ENCODE results near the gene PITPNM3. TPM values are rescaled to one million over a fixed set of nuclear protein-coding genes. Genes with fewer than 3 reads are reported as not detected.
"Not testable (repeated sequence)": the region's sequence is repeated elsewhere in the genome, so short reads cannot be mapped to it uniquely, and the experiment has no call there.

Gene PITPNM3
- total RNA-seq, 1 experiment from 2014 or later, result 0.05 TPM

DNA sequence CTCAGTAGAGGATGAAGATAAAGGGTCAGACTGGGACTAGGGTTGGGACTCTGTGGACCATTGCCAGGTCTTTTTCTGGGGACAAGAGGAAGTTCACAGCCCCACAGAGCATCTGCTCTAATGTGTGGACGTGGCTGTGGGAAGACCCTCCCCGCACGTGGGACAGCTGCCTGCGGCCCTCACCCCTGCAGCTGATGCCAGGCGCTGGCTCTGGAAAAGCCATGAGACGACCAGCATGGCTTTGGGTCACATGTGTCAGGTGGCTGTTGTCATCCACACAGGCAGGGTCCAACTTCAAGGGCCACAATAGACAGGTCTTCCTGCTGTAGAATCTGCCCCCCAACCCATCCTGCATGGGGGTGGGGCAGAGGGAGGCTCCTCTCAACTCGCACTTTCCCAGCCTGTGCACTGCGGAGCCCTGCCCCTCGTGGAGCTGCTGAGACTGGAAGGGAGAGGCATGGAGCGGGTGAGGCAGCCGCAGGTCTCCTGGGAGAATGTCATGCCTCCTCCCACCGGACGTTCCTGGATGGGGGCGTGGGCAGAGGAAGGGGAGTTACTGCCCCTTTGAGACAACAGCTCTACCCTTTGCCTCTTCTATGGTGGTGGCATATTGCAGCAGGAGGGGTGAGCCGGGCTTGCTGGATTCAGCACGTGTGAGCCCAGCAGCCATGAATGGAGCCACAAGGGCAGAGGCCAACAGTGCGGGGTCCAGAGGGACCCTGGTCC lies 58.7 kb downstream of the PITPNM3 start:
- DNase-seq (ENCODE audit: low read depth, low spot score), result no peak
- in situ Hi-C loops (cut with HindIII; ENCODE audit: low pct_unique_long_range_greater_than_20kb, low sequenced_read_pairs), result no loop called here

DNA sequence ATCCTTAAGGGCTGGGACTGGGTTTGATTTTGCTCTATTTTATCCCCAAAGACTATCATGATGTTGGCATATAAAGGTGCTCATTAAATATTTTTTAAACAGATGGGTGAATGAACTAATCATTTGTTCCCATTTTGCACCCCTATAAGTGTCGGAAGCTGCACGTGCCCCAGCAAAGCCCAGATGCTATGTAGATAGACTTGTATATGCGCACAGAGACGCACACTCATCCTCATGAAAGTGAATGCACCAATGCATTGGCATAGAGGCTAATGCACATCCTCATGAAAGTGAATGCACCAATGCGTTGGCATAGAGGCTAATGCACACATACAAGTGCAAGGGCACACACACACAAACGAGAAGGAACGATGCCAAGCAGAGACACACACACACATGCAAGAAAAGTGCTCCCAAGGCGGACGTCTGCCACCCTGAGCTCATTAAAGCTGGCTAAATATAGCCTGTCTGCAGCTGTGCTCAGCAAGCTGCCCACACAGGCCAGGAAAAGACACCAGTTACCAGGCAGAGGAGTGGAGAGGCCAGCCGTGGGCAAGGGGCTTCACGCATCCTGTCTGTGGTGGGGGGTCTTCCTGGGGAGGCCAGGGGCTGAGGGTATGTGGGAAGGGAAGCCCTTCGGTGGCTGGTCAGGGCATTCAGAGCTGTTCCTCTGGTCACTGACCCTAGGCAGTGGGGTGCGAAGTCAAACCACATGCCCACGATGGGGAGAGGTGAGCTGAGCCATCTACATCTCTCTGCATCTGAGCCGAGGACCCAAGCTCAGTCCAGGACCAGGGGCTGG lies 59.5 kb downstream of the PITPNM3 start:
- DNase-seq (ENCODE audit: low read depth, low spot score), result no peak
- in situ Hi-C loops (cut with HindIII; ENCODE audit: low pct_unique_long_range_greater_than_20kb, low sequenced_read_pairs), result no loop called here

DNA sequence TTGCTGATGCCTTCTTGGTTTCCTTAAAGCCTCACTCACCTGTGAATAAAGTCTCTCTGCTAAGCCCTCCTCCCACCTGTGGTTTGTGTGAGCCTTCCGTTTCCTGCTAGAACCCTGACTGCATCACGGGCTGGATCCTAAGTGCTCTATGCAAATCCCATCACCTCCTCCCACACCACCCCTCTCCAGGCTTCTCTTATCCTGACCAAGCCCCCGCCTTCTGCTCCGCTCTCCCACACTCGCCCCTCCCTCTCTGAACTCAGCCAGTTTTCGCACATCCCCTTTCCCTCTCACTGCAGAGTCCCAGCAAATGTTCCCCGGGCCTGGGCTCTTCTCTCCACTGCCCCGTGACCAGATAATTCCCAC lies 60.3 kb downstream of the PITPNM3 start:
- no peak for DNase-seq (ENCODE audit: low read depth, low spot score)
- in situ Hi-C loops (cut with HindIII; ENCODE audit: low pct_unique_long_range_greater_than_20kb, low sequenced_read_pairs), result no loop called here

DNA sequence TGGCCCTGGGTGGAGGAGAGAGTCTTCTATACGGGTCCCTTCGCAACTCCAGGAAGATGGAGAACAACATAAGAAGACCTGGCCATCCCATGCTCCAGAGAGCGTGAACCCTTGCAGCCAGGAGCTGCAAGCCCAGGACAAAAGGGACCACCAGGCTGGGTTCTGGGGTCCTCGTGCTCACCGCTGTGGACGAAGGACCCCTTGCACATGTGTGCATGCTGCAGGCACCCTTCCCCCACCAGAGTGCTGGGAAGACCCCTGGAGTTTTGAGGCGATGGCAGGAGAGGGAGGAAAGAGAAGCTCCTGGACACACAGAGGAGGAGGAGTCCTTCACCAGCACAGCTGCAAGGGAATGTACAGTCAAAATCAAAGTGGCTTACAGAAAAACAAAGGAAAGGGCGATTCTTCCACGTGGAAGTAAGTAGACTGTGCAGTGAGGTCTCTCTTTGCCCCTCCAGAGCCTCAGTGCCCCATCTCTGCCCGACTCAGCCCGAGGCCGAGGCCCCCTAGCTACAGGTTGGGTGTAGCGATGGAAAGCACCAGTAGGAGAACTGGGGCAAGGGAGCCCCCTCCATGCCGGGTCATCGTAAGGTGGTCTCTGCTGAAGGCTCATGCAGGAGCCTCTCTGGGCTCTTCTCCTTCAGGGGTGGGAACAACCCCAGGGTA lies 60.8 kb downstream of the PITPNM3 start:
- no peak for DNase-seq (ENCODE audit: low read depth, low spot score)
- in situ Hi-C loops (cut with HindIII; ENCODE audit: low pct_unique_long_range_greater_than_20kb, low sequenced_read_pairs), result no loop called here

DNA sequence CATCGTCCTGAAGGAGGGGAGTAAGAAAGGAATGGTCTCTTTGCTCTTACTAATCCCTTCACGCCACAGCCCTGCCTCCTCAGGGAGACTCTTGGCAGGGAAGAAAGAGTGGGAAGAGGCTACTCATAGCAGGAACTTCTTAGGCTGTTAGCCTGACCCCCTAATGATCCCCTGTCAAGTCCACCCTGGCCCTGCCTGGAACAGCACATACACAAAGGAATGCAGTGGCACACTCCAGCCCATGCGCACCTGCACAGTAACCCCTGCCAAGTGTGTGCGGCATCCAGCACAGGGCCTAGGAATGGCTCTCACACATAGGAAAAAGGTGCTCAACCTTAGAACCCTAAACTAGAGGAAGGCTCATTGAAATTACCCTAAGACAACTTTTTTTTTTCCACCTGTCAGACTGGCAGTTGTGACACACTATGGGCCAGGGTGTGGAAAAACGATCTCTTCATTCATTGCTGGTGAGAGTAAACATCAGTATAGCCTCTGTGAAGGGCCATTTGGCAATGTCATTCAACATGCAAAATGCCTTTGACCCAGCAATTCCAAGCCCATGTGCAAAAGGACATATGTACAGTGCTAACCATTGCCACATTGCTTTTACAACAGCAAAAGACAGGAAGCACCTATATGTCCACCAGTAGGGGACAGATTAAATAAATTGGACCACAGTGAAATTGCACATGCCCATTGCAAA lies 62.0 kb downstream of the PITPNM3 start:
- in situ Hi-C loops (cut with HindIII; ENCODE audit: low pct_unique_long_range_greater_than_20kb, low sequenced_read_pairs), result no loop called here
- DNase-seq (ENCODE audit: low read depth, low spot score), result no peak

DNA sequence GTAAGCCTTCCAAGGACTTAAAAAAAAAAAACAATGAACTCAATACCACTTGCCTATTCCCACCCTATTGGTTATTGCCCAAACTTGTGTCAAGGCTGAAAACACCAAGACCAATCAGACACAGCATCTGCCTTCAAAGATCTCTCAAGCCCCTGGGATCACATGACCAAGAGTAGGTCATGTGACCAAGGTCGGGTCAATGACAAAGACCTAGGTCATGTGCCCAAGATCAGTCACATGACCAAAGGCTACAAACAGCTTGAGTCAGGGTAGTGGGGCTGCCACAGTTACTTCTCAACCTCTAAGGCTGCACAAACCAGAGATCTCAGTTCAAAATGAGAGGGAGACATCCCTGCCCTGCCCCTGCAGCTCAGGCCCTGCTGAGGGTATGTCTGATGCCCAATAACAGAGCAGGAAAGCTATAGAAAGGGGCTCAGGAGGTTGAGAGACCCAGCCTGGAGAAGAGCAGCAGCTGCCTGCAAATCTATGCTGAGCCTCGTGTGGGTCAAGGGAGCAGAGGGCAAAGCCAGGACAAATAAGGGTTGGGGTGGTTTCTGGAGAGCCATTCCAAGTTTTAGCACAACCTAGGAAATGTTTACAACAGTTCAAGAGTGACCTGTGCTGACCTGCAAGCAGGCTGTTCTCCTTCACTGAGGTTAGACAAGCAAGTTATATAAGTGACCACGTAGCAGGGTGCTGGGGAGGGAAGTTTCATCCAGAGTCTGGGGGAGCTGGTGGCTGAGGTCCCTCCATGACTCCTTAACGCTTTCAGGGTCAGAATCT lies 63.3 kb downstream of the PITPNM3 start:
- peak; percentile 21 for DNase-seq (ENCODE audit: low read depth, low spot score)

DNA sequence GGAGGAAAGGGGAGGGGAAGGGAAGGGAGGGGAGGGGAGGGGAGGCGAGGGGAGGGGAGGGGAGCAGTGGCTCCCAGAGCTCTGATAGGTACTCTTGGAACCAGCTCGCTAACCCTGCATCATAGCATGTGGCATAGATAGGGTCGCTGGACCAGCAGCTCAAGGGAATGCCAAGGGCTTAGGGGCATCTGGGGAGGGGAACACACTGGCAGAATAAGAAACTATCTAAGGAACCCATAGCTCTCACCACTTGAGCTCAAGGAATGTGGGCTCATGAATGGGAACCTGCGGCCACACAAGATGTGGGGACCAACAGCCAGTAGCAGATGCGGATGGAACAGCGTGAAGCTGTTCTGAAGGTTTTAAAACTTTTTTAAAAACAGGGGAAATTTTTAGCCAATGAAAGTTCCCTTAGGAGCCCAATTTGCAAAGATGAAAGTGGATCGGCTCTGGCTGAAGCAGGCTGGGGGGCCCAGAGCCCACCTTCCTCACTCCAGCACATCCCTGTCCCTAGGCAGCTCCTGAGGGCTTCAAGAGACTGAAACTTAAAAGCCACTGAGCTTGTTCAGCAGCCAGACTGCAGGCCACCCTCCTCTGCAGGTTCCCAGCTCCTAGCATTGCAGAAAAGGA lies 65.2 kb downstream of the PITPNM3 start:
- no peak for DNase-seq (ENCODE audit: low read depth, low spot score)
- in situ Hi-C loops (cut with HindIII; ENCODE audit: low pct_unique_long_range_greater_than_20kb, low sequenced_read_pairs), result no loop called here

More for the DNA sequence above, 63.3 kb downstream of the PITPNM3 start:
- in situ Hi-C loops (cut with HindIII; ENCODE audit: low pct_unique_long_range_greater_than_20kb, low sequenced_read_pairs), result no loop called here

DNA sequence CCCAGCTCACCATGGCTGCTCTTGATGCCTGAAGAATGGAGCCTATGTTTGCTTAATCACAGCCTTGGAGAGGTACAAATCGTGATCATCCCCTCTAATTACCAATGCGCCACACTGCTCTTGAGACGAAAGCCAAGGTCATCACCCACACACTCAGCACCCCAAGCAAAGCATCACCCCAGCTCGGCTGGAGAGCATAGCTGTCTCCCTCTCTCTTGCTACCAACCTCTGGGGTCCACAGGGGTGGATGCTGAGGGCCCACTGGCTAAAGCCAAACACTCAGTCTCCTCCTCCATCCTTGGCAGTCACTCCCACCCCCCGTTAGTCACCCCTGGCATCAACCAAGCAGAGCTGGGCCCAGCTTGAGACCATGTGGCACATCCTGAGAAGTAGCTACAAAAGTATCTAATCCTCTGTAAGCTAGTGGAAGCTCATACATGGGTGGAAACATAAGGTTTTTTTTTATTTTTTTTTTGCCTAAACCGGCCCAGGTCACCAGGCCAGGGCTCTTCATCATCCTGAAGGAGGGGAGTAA lies 67.3 kb downstream of the PITPNM3 start:
- in situ Hi-C loops (cut with HindIII; ENCODE audit: low pct_unique_long_range_greater_than_20kb, low sequenced_read_pairs), result no loop called here
- DNase-seq (ENCODE audit: low read depth, low spot score), result no peak

DNA sequence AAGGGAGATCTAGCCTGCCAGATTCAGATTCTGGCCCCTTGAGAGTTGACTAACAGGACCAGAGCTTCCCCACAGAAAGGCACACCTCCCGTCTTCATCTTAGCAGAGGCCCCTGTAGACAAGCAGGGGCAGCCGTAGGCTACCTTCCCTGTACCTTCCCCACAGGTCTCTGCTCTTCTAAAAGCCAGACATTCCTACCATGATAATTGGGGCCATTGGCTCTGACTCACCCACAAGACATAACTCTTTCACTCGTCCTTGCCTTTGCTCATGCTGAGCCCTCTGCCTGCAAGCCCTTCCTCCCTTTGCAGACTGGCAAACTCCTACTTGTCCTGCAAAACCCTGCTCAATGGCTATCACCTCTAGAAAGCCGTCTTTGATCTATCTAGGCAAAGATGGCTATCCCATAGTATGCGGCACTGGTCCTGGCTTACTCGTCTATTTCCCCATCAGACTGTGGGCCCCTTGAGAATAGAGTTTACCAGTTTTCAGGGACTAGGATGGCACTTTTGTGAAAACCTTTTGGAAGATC lies 68.3 kb downstream of the PITPNM3 start:
- DNase-seq (ENCODE audit: low read depth, low spot score), result no peak
- in situ Hi-C loops (cut with HindIII; ENCODE audit: low pct_unique_long_range_greater_than_20kb, low sequenced_read_pairs), result no loop called here

DNA sequence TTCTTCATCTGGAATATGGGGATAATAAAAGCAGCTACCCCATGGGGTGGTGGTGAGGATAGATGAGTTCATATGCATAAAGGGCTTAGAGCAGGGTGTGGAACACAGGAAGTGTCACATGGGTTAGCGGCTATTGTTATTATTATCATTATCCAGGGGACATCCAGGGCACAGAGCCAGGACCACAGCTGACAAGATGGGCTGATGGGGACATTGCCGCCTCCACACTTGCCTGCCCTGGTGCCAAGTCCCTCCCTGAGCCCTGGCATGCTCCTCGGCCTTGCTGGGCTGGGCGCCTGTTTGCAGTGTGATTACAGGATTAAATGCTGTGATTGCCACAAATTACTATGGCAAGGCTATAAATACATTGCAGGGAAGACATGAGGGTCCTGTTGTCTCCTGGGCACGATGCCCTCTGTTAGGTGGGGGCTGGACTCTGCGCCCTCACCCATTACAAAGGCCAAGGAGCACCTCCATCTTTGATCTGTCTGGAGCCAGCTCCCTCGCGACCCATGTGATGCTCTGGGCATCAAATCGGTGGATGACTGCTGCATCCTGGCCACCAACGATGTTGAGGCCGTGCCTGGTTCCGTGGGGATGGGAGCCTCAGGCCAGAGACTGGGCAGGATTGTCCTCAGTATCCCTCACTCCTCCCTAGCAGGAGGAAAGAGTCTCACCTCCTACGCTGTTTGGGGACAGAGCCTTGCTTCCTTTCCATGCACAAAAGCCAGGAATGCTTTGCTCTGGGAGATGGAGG lies 68.9 kb downstream of the PITPNM3 start:
- DNase-seq (ENCODE audit: low read depth, low spot score), result no peak
- in situ Hi-C loops (cut with HindIII; ENCODE audit: low pct_unique_long_range_greater_than_20kb, low sequenced_read_pairs), result no loop called here

DNA sequence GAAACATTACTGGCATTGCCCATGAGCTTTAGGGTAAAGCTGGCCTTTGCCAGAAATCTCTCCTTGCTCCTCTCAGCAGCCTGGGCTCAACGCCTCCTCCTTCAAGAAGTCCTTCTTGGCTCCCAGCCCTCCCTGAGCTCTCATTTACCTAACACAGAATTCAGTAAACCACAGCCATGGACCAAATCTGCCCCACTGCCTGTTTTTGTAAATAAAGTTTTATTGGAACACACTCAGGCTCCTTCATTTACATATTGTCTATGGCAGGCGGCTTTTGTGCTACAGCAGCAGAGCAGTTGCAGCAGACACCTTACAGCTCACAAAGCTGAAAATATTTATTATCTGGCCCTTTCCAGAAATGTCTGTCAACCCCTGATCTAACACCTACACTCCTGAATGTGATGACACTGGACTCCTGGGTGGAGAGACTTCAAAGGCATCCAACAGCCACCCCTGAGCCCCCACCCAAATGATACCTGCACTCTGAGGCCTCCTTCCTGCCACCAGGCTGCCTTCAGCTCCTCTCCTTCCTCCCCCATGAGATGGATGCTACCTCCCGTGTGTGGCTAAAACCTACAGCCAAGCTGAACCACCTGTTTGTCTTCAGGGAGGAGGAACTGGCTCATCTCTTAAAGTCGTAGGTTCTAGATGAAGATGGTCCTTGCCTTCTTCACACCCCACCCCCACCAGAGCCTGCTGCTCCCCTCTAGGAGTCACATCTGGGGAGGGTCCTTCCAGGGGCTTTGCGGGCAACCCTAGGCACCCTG lies 70.5 kb downstream of the PITPNM3 start:
- in situ Hi-C loops (cut with HindIII; ENCODE audit: low pct_unique_long_range_greater_than_20kb, low sequenced_read_pairs), result no loop called here
- DNase-seq (ENCODE audit: low read depth, low spot score), result no peak

DNA sequence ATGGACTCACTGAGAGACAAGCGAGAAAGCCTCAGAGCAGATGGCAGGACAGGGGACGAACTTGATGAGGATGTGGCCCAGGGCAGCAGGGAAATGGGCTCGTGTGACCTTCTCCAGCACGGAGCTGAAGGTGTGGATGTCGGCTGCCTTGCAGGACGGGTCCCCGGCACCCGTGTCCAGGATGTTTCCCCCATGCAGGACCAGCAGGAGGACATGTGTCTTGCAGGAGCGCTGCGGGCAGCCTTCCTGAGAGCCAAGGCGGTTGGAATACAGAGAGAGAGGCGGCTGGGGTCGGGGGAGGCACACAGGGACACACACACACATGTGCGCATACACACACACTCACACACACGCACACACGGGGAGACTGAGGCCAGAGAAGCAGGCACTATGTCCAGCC lies 72.8 kb downstream of the PITPNM3 start:
- in situ Hi-C loops (cut with HindIII; ENCODE audit: low pct_unique_long_range_greater_than_20kb, low sequenced_read_pairs), result no loop called here
- DNase-seq (ENCODE audit: low read depth, low spot score), result no peak

DNA sequence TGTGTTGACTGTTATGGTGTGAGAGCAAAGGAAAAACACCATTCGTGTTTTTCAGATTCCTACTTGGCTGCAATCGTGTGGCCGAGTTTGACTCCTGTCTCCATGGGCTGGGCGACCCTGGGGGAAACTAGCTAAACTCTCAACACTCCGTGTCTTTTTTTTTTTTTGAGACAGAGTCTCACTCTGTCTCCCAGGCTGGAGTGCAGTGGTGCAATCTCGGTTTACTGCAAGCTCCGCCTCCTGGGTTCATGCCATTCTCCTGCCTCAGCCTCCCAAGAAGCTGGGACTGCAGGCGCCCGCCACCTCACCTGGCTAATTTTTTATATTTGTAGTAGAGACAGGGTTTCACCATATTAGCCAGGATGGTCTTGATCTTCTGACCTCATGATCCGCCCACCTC lies 73.6 kb downstream of the PITPNM3 start:
- DNase-seq (ENCODE audit: low read depth, low spot score); in situ Hi-C loops (cut with HindIII; ENCODE audit: low pct_unique_long_range_greater_than_20kb, low sequenced_read_pairs): not testable (repeated sequence)

DNA sequence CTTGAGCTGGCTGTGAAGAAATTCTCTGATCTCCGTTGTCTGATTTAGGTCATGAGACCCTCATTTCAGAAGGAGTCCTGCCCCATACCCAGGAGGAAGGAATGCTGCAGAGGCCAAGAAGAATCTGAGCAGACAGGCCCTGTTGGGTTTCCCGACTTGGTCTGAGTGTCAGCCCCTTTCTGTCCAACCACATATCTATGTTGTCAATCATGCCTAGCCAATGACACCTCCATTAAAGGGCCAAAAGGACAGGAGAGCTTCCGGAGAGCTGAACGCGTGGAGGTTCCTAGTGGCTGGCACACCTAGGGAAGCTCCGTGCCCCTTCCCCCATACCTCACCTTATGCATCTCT lies 74.3 kb downstream of the PITPNM3 start:
- DNase-seq (ENCODE audit: low read depth, low spot score), result no peak
- in situ Hi-C loops (cut with HindIII; ENCODE audit: low pct_unique_long_range_greater_than_20kb, low sequenced_read_pairs), result no loop called here

DNA sequence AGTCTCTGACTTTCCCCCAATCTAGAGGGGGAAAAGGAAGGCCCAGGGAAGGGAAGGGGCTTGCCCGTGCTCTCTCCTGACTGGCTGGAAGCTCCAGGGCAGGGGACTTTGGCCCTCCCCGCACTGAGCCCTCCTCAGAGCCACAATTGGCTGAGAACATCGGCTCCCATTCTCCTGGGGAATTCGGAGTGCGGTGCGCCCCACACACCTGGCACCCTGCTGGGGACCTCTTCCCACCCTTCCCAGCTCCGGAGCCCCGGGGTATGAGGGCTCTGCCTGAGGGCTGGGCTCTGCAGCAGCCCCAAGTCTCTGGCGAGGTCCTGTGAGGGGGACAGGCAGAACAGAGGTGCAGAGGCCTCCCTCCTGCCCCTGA lies 76.1 kb downstream of the PITPNM3 start:
- in situ Hi-C loops (cut with HindIII; ENCODE audit: low pct_unique_long_range_greater_than_20kb, low sequenced_read_pairs), result no loop called here
- DNase-seq (ENCODE audit: low read depth, low spot score), result no peak

Measured in SK-MEL-5 (cell line).